Bronchial epithelial cell (primary cell): ENCODE data around the gene VN1R5. TPM values are rescaled to one million over a fixed set of nuclear protein-coding genes. Genes with fewer than 3 reads are reported as not detected.

Source experiments
- DNase-seq: peaks from one replicate; pipeline ENCODE4 v3.0.0-alpha.2; 2010; ENCODE audit warnings: low read depth
- FAIRE-seq: peaks from 2 replicates; lab custom pipeline; 2011; peaks lifted over from hg19 to GRCh38; lab: Jason Lieb, UNC
- H3K27me3 ChIP-seq: 2 replicates; pipeline ENCODE4 v1.5.1; 2011; ENCODE audit warnings: low read length; ENCODE audit not compliant: control insufficient read depth, insufficient read depth
- H3K36me3 ChIP-seq: 2 replicates; pipeline ENCODE4 v1.5.1; 2011; ENCODE audit warnings: low read length; ENCODE audit not compliant: control insufficient read depth, insufficient read depth
- H3K4me3 ChIP-seq: 2 replicates; pipeline ENCODE4 v1.5.1; 2011; ENCODE audit warnings: mild to moderate bottlenecking, low read depth, low read length, control low read depth
- CTCF ChIP-seq: IDR thresholded peaks from 2 replicates; pipeline ENCODE4 v1.5.1; 2011; ENCODE audit warnings: mild to moderate bottlenecking, moderate library complexity, low read length, control low read depth, inconsistent platforms; ENCODE audit not compliant: insufficient read depth, severe bottlenecking
- total RNA-seq: library from RNA; depleted of rRNA; stranded (reverse); fragments of >200 nt; gene quantifications from 2 replicates; pipeline ENCODE4 v1.2.1, GENCODE V29; 2014

Gene VN1R5
- total RNA-seq, 1 donor from 2014 or later, result not detected

DNA sequence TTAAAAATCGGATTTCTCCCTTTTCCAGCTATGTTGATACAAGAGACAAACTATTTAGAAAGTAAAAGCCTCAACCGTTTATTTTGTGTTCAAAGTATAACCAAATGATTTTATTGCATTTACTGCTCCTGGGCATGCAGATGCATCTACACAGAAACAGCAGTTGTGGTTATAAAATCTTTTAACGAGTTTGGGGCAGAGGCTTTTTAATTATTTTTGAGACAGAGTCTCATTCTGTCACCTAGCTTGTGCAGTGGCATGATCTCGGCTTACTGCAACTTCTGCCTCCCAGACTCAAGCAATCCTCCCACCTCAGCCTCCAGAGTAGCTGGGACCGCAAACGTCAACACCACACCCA lies 42.2 kb downstream of the VN1R5 start:
- DNase-seq (no peak), FAIRE-seq (no peak)
- Histone ChIP-seq H3K4me3 (no peak overlapping the region), H3K36me3 (peaks cover 1% of the 10 kb centered on the region), H3K27me3 (no peaks in the 10 kb centered on the region)
- TF ChIP-seq CTCF, result no peak

GRCh38 chr1:247298701-247299100 lies 42.8 kb downstream of the VN1R5 start:
- H3K36me3 ChIP-seq, result peaks cover 1% of the 10 kb centered on the region
- DNase-seq (no peak), FAIRE-seq (no peak)
- H3K4me3 ChIP-seq, result no peak overlapping the region
- no peaks in the 10 kb centered on the region for H3K27me3 ChIP-seq
- no peak for TF ChIP-seq CTCF

- DNase-seq (no peak), FAIRE-seq (no peak)
- TF ChIP-seq CTCF, result no peak
- H3K4me3 ChIP-seq, result no peak overlapping the region
- H3K36me3 ChIP-seq, result peaks cover 2% of the 10 kb centered on the region
- no peaks in the 10 kb centered on the region for H3K27me3 ChIP-seq
Observed at GRCh38 chr1:247299723-247300381, 44.0 kb downstream of the VN1R5 start.

DNA sequence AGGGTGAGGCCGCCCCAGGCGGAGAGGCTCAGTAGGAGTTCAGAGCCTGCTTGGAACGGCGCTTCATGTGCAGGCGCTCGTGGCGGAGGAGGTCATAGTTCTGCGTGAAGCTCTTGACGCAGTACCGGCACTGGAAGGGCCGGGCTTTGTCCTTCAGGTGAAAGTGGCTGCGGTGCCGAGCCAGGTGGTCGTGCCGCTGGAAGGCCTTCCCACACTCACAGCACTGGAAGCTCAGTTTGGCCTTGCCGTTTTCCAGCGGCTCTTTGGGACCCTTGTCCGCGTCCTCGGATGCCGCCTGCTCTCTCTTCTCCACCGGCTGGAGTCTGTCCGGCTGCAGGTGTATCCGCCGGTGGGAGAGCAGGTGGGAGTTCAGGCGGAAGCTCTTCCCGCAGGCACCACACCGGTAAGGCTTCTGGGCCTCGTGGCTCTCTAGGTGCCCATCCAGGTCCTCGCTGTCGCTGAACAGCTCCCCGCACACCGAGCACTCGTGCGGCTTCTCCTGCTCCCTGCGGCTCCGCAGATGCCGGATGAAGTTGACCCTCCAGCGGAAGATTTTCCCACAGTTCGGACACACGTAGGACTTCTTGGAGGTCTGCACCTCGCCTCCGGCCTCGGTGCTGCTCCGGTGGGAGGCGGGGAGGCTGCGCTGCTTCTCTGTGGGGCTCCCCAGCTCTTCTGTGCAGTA lies 44.8 kb downstream of the VN1R5 start:
- TF ChIP-seq CTCF, result no peak
- DNase-seq (no peak), FAIRE-seq (no peak)
- Histone ChIP-seq H3K27me3 (no peaks in the 10 kb centered on the region), H3K36me3 (peaks cover 6% of the 10 kb centered on the region), H3K4me3 (no peak overlapping the region)

GRCh38 chr1:247301176-247301540 lies 45.3 kb downstream of the VN1R5 start:
- FAIRE-seq, result no peak
- no peaks in the 10 kb centered on the region for H3K27me3 ChIP-seq
- H3K36me3 ChIP-seq, result peaks cover 6% of the 10 kb centered on the region
- no peak for DNase-seq
- no peak overlapping the region for H3K4me3 ChIP-seq
- no peak for TF ChIP-seq CTCF

- FAIRE-seq, result peak; percentile 13
Observed at GRCh38 chr1:247303216-247303615, 47.3 kb downstream of the VN1R5 start.

More at GRCh38 chr1:247303216-247303615, 47.3 kb downstream of the VN1R5 start:
- no peaks in the 10 kb centered on the region for H3K27me3 ChIP-seq
- peaks cover 10% of the 10 kb centered on the region for H3K36me3 ChIP-seq
- no peak overlapping the region for H3K4me3 ChIP-seq
- no peak for DNase-seq
- no peak for TF ChIP-seq CTCF
